HG02571 (cell line): Measurements from ENCODE around the gene CD52.

ENCODE experiments used
- ATAC-seq: cut with Tn5 transposase; IDR thresholded peaks from one replicate; pipeline ENCODE4 v1.9.1; 2021; ENCODE audit warnings: mild to moderate bottlenecking, moderate library complexity; ENCODE audit not compliant: unreplicated experiment

The CD52 gene

DNA sequence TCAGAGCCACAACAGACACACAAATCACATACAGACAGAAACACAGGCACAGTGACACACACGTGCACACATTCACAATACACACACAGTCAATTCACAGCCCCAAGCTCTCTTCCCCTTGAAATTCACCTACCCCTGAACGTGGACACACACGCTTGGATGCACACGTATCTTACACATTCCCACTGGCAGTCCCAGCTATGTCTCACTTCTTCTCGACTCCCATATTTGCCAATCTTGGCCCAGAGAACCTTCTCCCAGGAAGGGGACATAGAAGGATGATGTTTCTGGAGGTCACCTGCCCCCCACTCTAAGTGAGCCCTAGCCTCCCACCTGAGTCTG is 34.6 kb downstream of the CD52 start:
- ATAC-seq: no peak

DNA sequence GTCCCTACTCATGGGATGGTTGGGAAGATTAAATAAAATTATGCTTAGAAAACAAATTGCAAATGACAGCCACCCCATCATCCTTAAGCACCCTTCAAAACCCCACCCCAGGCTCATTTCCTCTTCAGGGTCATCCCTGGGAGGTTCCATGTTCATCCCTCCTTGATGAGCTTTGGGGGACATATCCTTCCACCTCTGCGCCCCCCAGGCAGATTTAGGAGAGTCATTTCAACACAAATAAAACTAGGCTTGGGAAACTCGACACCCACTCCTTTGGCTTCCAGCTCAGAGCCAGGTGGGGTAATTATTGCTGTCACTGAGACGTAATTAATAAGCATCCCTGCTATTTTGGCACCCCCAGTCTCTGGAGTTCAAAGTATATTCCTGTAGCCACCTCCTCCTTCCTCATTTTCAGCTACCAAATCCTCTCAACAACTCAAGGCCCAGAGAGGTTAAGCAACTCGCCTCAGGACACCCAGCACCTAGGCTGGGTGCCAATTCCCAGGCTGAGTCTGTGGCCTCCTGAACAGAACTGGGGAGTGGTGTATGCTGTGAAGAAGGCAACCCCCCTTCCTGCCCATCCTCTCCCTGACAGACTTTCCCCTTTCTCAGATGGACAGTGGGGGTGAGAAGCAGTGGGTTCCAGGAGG is 35.6 kb downstream of the CD52 start:
- no peak for ATAC-seq

DNA sequence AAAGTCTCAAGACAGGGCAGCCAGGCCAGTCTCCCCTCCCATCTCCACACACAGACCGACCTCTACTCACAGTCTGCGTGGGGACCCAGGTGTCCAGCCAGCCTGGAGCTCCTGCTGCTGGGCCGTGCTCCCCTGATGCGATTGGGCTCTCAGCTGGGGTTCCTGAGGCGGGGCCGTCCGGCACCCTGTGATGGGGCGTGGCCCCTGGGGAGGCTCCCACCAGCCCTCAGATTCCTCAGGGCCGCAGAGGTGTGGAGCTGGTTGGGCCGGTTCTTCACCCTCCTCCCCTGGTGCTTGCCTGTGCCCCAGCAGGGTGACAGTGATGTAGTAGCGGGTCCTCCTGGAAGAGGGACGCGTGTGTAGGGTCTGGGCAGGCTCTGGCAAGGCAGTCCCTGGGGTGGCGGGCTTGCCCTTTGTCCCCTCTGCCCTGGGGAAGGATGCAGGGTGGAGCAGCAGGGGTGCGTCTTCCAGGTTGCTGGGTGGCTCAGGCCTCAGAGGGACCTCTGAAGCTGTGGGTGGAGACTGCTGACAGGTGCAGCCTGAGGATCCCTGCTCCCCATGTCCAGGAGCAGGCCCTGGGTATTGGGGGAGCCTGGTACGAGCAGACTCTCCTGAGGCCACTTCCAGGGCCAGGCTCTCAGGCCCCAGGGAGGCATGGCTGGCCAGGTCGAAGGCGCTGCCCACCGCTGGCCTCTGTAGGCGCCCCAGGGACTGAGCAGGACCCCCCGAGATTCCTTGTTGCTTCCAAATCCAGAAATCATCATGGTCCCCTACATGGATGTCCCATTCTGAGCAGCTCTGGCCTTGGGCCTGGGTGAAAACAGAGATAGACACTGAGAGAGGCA is 36.4 kb downstream of the CD52 start, which contains the start of gene CRYBG2:
Gene CRYBG2, minus strand, starts transcription at position 155 of the 845 bp plus-strand sequence. CDS start 7,473 bp downstream, outside the sequence.
- ATAC-seq: no peak

DNA sequence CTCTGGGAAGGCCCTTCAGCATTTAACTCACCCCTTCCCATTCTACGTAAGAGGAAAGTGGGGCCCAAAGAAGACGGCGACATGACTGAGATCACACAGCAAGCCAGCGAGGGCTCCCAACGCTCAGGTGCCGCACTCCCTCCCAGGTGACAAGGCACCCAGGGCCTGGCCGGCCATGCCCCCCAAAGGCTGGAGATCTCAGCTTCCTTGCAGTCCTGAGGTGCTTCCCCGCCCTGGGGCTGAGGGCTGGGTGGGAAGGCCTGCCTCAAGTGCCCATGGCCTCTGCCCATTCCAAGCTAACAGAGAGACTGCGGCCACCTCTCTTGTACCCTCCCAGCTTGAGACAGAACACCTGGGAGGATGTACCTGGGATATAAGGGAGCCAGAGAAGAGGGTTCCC is 37.2 kb downstream of the CD52 start:
- ATAC-seq: no peak

DNA sequence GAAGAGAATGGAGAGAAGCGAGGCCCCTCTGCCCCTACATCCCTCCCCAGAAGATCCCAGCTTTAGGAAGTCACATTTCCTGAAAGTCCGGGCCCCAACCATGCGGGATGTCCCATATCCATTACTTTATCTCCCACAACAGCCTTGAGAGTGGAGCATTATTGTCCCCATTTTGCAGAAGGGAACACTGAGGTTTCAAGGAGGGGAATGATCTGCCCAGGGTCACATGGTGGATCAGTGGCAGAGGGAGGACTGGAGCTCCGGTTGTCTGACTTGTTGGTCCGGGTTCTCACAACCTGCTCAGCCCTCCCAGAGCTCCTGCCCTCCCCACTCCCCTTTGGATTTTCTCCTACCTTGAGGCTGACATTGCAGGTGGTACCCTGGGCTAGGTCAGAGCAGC is 38.3 kb downstream of the CD52 start:
- no peak for ATAC-seq

DNA sequence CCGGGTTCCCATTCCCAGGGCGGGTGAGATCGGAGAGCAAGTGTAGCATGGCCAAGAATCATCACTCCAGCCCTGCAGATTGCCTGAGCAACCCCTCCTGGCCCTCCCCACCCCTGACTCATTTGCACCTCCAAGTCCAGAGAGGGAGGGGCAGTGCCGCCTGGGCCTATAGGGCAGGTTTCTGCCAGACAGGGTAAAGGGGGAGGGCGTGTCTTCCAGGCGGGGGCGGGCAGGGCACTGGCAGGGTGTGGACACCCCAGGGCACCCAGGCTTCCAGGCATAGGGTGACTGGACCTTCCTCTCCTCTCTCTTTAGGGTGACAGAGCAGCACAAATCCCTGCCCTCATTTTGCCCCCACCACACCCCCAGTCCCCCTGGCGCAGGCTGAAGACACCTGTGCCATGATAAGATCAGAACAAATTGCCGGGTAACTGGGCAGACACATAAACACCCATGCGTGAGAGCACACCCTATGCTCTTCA is 39.4 kb downstream of the CD52 start:
- no peak for ATAC-seq

DNA sequence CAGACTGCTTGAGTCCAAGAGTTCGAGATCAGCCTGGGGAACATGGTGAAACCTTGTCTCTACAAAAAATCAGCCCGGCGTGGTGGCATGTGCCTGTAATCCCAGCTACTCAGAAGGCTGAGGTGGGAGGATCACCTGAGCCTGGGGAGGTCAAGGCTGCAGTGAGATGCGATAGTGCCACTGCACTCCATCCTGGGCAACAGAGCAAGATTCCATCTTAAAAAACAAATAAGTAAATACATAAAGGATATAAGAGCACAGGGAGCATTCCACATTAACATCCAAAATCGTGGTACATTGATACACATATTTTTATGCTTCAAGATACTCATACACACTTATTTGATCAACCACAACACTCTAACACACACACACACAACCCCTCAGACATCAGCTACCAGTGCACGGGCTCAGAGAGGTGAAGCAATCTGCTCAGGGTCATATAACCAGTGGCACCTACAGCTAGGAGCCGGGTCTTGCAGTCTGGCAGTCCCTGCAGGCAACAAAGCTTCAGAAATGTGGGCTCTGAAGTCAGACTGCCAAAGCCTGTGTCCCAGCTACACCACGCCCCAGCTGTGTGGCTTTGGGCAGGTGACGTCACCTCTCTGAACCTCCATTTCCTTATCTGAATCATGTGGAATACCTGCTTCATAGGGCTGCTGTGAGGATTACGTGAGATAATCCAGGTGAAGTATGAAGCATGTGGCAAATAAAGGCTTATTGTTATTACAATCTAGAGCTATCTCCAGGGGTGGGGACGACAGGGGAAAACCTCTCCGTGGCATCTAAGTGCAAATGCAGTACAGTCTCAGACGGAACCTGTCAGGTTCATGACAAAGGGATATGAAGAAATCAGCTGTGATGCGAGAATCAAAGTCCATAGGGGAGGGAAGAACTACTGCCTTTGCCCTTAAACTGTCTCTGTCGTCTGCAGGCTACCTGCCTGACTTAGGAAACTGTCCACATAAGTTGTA is 40.9 kb downstream of the CD52 start:
- ATAC-seq: no peak

DNA sequence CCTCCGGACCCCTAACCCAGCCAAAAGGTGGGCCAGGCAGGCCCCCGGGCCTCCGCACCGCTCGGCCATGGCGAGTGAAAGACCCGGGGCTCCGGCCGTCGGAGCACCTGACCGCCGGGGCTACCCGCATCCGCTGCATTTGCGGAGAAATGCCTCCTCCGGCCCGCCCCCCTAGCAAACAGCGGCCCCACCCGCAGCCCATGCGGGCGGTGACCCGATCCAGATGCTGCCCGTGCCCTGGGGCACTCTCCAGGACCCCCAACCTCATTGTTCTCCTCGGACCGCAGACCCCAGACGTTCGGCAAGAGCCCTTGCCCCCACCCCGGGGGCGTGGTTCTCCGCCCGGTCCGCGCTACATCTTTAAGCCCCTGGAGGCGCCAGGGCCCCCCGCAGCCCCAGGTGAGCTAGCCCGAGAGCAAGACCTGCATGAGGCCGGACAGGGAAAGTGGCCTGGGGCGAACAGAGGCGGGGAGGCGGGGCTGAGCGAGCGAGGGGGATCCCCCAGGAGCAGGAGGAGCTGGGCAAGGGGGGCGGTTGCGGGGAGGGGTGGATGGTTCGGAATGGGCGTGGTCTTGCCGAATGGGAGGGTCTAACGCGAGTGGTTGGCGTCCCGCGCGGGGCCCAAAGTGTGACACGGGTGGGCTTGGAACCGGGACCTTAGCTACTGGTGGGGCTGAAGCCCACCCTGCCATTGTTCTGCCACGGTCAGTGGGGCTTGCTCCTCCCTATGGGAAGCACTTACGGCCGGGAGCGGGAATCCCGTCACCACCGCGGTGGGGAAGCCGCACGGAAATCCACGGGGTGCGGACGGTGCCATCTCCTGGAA is 42.4 kb downstream of the CD52 start:
- no peak for ATAC-seq

DNA sequence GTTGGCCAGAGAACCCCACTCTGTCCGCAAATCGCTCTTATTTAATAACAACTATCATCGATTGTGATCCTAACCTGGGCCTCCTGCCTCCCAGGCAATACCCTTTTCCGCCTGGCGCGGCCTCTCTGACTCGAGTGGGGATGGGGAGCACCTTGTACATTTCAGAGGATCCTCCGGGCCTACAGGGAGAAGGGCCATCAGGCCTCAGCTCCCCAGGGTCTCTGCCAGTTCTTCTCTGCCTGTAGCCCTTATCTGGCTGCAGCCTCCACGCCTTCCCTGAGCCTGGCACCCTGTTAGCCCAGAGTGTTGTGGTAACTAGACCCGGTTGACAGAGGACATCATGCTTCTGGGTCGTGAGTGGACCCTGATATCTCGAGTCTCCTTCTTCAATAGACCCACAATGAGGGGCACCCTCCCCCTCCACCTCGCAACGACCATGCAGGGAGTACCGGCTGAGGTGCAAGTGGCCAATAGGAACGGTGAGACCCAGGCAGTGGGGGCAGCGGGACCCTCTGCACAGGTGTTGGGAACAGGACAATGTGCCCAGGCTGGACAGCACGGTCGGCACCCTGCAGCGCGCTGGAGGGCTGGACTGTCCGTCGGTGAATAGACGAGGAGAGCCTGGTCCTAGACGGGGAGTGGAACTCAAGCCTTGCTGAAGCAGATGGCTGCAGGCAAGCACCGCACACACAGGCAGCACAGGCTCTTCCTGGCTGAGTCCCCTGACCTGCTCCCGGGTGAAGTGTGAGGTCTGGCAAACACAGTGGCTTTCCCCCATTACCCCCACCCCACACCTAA is 43.2 kb downstream of the CD52 start:
- ATAC-seq: no peak

DNA sequence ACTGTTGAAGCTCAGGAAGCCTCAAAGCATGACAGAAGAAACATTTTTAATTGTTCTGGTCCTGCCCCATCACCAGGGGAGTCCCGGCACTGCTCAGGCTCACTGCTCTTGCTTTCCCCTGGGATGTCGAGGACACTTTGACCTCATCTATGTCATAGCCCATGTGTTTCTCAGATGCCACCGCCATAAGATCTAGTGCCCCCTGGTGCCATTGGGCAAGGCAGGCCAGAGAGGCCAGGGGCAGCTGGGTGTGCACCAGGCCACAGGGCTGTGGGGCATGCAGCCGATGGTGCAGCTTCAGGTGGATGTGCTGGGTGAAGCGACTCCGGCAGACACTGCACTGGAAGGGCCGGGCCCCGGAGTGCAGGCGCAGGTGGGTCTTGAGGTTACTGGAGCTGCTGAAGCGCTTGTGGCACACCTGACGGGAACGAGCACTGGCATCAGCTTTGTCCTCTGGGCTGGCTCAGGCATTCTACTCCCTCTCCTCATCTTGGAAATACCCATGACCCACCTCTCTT is 43.9 kb downstream of the CD52 start:
- no peak for ATAC-seq

DNA sequence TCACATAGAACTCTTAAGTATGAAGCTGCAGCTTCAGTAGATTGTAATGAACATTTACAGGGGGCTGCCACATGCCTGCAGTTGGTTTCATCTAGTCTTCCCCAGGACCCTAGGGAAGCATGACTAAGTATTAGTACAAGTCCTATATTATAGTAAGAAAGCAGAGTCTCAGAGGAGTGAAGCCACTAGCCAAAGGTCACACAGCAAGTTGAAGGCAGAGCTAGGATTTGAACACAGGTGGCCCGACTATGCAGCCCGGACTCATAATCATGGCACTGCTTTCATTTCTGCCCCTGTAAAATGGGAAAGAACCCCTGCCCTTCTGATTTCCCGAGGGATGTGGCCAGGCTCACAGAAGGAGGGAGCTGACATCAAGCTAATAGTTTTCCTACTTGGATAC is 44.6 kb downstream of the CD52 start:
- no peak for ATAC-seq

DNA sequence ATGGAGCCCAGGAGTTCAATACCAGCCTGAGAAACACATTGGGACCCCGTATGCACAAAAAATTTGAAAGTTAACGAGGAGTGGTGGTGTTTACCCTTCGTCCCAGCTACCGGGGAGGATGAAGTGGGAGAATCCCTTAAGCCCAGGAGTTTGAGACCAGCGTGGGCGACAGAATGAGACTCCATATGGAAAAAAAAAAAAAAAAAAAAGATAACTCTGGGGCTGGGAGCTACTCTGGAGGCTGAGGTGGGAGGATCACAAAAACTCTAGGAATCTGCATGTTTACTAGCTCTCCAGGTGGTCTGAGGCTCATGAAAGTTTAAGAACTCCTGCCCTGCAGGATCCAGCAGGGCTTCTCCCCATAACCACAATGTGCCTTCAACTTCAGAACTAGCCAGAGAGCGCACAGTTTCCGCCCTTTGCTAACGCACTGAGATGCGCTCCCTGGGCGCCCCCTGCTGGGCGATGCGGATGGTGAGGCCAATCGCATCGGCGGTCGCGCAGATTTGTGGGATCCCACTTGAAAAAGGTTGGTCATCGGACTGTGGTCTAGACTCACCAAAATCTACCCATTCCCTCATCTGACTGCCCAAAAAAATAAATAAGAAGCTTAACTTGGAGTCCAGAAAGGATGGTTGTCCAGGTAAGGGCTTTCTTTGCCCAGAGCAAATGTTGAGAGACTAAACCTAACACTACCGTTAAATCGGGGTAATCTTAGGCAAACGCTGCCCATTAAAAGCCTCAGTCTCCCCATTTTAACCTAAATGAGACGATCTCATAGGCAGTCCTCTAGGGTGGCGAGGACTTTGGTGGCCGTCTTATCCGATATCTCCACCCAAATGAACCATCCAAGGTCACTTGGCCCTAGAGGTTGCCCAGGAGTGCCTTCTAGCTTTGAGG is 46.0 kb downstream of the CD52 start:
- no peak for ATAC-seq

DNA sequence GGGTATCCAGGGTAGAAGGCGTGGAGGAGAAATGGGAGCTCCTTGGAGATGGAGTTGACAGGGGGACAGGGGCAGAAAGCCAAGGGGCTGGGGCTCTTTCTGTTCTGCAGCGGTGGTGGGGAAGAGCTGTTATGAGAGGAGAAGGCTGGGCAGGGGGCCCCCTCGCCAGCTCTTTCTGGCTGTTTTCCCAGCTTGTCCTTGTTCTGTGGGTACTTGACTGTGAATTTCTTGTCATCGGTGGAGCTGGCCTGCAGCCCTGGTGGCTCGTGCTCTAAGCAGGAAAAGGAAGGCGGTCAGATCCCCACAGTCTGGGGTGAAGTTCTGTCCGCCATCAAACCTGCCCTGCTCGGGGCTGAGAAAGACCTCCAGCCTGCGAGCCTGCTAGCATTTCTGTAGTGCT is 47.2 kb downstream of the CD52 start:
- ATAC-seq: no peak

DNA sequence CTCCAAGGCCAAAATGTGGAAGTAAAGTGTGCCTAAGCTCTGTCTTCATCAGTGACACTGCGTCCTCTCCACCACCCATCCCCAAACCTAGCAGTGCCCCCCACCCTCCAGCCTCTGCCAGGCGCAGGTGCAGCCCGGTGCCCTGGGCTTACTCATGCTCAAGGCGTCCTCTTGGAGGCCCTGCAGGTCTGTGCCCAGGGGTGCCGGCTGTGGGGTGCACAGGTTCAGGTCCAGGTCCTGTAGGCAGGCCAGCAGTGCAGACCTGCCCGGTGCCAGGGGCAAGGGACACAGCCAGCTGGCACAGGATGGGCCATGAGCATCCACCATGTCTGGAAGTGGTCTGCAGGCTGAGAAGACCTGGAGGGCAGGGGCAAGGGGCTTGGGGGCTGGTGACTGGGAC is 49.7 kb downstream of the CD52 start:
- ATAC-seq: no peak

DNA sequence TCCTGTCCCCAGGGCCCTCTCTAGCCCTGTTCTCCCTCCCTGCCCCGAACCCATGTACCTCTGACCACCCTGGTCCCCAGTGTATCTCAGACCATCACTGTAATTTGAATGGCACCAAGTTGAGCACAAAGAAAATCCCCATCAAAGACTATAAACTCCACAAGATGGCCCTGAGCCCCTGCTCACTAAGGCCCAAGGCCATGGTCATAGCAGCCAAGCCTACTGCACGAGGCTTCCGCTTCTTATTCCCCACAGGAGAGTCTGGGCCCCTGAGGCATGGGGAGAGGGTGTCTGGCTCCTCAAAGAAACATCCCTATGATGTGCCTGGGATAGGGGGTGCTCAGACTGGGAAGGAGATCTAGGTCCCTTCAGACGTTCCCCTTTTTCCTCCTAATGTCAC is 50.2 kb downstream of the CD52 start:
- ATAC-seq: no peak

DNA sequence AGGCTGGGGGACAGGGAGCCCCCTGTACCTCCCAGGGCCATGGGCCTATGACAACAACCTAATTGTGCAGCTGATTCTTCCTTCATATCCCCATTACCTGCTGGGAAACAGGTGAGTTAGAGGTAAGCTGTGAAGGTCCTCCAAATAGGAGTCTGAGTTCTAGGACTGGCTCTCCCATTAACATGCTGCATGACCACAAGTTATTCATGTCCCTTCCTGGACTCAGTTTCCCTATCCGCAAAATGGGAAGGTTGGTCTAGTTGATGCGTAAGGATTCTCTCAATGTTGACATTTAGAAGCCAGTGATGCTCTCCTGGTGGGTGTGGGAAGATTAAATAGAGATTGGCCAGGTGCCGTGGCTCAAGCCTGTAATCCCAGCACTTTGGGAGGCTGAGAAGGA is 50.7 kb downstream of the CD52 start:
- no peak for ATAC-seq
